Measurements from ENCODE around the gene FRRS1.

Gene FRRS1

DNA sequence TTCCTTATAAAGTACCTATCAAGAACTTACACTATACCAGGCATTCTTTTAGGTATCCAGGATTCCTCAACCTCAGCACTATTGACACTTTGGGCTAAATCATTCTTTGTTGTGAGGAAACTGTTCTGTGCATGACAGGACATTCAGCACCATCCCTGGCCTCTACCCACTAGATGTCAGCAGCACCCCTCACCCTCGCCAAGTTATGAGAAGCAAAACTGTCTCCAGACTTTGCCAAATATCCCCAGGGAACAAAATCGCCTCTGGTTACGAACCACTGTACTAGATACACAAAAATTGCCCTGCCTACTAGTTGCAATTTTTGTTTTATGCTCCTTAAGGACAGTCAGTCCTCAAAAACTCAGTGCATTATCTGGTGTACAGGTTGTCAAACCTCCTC, 84.9 kb downstream of the FRRS1 start:
- Mint-ChIP-seq H3K27ac (no peak overlapping the region), H3K4me1 (peaks cover 9% of the 10 kb centered on the region), H3K36me3 (ENCODE audit: low read depth) (no peaks in the 10 kb centered on the region), H3K27me3 (ENCODE audit: low read depth, poor library complexity) (peaks cover 15% of the 10 kb centered on the region), H3K9me3 (no peaks in the 10 kb centered on the region), H3K4me3 (no peak overlapping the region)
- TF ChIP-seq, protein P1, sequence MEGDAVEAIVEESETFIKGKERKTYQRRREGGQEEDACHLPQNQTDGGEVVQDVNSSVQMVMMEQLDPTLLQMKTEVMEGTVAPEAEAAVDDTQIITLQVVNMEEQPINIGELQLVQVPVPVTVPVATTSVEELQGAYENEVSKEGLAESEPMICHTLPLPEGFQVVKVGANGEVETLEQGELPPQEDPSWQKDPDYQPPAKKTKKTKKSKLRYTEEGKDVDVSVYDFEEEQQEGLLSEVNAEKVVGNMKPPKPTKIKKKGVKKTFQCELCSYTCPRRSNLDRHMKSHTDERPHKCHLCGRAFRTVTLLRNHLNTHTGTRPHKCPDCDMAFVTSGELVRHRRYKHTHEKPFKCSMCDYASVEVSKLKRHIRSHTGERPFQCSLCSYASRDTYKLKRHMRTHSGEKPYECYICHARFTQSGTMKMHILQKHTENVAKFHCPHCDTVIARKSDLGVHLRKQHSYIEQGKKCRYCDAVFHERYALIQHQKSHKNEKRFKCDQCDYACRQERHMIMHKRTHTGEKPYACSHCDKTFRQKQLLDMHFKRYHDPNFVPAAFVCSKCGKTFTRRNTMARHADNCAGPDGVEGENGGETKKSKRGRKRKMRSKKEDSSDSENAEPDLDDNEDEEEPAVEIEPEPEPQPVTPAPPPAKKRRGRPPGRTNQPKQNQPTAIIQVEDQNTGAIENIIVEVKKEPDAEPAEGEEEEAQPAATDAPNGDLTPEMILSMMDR (IDR thresholded peaks at IDR 0.05): no peak
- no peak for DNase-seq

DNA sequence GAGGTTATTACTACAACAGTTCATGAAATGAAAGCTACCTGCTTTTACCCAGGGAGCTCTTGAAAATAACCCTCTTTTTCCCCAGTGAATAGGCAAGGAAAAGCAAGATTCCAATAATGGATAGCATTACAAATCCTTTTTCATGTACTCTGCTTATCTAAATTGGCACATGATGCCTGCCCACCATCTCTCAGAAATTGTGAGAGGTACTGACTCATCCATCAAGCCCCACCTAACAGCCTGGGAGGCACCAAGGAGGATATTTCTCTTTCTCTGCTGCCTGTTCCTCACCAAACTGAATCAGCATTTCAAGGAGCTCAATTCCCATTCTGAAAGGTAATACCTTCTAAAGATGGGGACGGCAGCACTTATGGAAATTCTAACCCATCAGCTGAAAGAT, 86.2 kb downstream of the FRRS1 start:
- peaks cover 10% of the 10 kb centered on the region for H3K27me3 Mint-ChIP-seq (ENCODE audit: low read depth, poor library complexity)
- TF ChIP-seq, protein P1 (IDR thresholded peaks at IDR 0.05): no peak
- H3K9me3 Mint-ChIP-seq: no peaks in the 10 kb centered on the region
- H3K36me3 Mint-ChIP-seq (ENCODE audit: low read depth): no peaks in the 10 kb centered on the region
- no peak for DNase-seq
- peaks cover 5% of the 10 kb centered on the region for H3K4me1 Mint-ChIP-seq
- no peak overlapping the region for H3K4me3 Mint-ChIP-seq
- H3K27ac Mint-ChIP-seq: no peak overlapping the region

DNA sequence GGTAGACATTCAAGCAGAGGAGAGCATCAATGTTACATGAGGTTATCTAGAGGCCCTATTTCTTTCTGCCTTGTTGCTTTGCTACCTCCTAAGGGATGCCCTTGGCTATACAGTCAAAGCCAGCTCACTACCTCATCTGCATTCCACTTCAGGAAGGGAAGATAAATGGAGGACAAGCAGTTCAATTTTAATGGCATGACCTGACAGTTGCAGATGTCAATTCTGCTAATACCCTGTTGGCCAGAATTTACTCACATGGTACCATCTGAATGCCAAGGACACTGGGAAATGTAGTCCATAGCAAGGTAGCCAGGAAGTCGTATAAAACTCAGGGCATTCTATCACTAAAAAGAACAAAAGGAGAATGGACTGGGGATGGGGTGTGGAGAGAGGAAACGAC, 89.0 kb downstream of the FRRS1 start:
- H3K27ac Mint-ChIP-seq: no peak overlapping the region
- peaks cover 7% of the 10 kb centered on the region for H3K27me3 Mint-ChIP-seq (ENCODE audit: low read depth, poor library complexity)
- DNase-seq: no peak
- no peak overlapping the region for H3K4me3 Mint-ChIP-seq
- TF ChIP-seq, protein P1 (IDR thresholded peaks at IDR 0.05): no peak
- no peaks in the 10 kb centered on the region for H3K9me3 Mint-ChIP-seq
- peaks cover 20% of the 10 kb centered on the region for H3K4me1 Mint-ChIP-seq
- H3K36me3 Mint-ChIP-seq (ENCODE audit: low read depth): no peaks in the 10 kb centered on the region

DNA sequence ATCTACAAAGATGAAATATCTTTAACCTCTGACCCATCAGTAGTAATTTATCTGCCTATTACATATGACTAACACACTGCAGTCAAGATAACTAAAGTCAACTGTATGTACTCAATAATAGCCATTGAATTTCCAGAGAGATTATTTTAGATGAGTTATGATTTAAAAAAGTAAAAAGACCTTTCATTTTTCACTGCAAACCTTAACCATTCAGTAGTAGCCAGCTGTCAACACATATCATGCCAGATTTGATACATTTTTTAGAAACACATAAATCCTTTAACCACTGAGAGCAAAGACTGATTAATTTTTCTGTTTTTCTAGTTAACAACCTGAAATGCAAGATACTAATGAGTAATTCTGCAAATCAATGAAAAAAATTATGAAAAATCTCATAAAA, 89.6 kb downstream of the FRRS1 start:
- Mint-ChIP-seq H3K4me3 (no peak overlapping the region), H3K36me3 (ENCODE audit: low read depth) (no peaks in the 10 kb centered on the region), H3K27ac (no peak overlapping the region), H3K27me3 (ENCODE audit: low read depth, poor library complexity) (peaks cover 5% of the 10 kb centered on the region), H3K9me3 (no peaks in the 10 kb centered on the region), H3K4me1 (peaks cover 21% of the 10 kb centered on the region)
- DNase-seq: no peak
- TF ChIP-seq, protein P1 (IDR thresholded peaks at IDR 0.05): no peak

DNA sequence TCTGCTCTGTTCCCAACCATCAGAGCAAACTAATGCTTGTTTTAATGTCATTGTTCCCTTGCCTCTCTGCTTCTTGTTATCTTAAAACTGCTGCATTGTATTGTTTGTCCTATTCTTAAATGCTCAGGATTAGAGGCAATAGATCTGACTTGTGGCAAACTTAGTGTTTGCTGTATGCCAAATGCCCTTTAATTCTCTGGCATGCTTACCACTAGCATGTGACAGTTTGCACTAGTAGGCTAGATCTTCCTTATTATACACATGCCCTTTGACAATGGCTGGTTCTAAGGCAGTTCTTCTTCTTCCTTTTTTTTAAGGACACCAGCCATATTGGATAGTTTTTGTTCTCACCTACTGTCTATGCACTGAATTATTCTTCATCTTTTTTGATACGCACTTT, 90.4 kb downstream of the FRRS1 start:
- H3K27me3 Mint-ChIP-seq (ENCODE audit: low read depth, poor library complexity): peaks cover 2% of the 10 kb centered on the region
- DNase-seq: no peak
- no peak overlapping the region for H3K27ac Mint-ChIP-seq
- H3K4me1 Mint-ChIP-seq: peaks cover 26% of the 10 kb centered on the region
- no peaks in the 10 kb centered on the region for H3K9me3 Mint-ChIP-seq
- H3K4me3 Mint-ChIP-seq: no peak overlapping the region
- TF ChIP-seq, protein P1 (IDR thresholded peaks at IDR 0.05): no peak
- no peaks in the 10 kb centered on the region for H3K36me3 Mint-ChIP-seq (ENCODE audit: low read depth)

DNA sequence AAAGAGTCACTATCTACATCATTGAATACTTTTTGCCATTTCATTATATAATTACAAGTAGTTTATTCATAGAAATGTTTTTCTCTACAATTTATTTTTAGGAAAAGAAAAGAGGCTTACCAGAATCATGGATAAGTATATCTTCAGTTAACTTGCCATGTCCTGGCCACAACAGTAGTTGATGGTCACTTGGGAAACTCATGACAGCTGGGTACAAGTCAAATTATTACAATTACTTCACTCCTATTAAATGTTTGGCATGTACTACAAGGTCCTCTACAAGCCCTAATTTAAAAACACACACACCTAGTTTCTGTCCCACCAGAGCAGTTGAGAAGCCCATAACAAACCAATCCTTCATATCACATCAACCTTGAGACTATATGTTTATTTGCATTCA, 91.1 kb downstream of the FRRS1 start:
- H3K36me3 Mint-ChIP-seq (ENCODE audit: low read depth): no peaks in the 10 kb centered on the region
- H3K9me3 Mint-ChIP-seq: no peaks in the 10 kb centered on the region
- no peak for DNase-seq
- H3K27me3 Mint-ChIP-seq (ENCODE audit: low read depth, poor library complexity): peaks cover 2% of the 10 kb centered on the region
- TF ChIP-seq, protein P1 (IDR thresholded peaks at IDR 0.05): no peak
- H3K4me3 Mint-ChIP-seq: no peak overlapping the region
- peaks cover 32% of the 10 kb centered on the region for H3K4me1 Mint-ChIP-seq
- no peak overlapping the region for H3K27ac Mint-ChIP-seq

All from nephron progenitor cell (in vitro differentiated cells).